K562 (cell line): ENCODE results near the gene EXTL1. TPM values are rescaled to one million over a fixed set of nuclear protein-coding genes. Genes with fewer than 3 reads are reported as not detected.

Experiments
- ADNP ChIP-seq: fragments of 200-800 bp; sonication (Bioruptor generic); IDR thresholded peaks from 2 replicates; pipeline ENCODE4 v1.6.1; 2016; ENCODE audit warnings: missing genetic modification characterization, missing compliant biosample characterization
- BHLHE40 ChIP-seq: IDR thresholded peaks from 2 replicates; pipeline ENCODE4 v1.6.1; 2011; ENCODE audit warnings: low read length, improper control_type of control experiment
- EHMT2 ChIP-seq: fragments of 450-650 bp; IDR thresholded peaks from 2 replicates; pipeline ENCODE4 v1.6.1; 2018; ENCODE audit warnings: antibody characterized with exemption
- HEY1 ChIP-seq: fragments of 250-450 bp; sonication (Bioruptor Pico); IDR thresholded peaks from 2 replicates; pipeline ENCODE4 v1.5.0; 2020; ENCODE audit warnings: mild to moderate bottlenecking, moderate library complexity, borderline replicate concordance
- NCOR1 ChIP-seq: fragments of 450-650 bp; IDR thresholded peaks from 2 replicates; pipeline ENCODE4 v1.6.1; 2016; ENCODE audit warnings: mild to moderate bottlenecking, moderate library complexity
- NEUROD1 ChIP-seq: fragments of 150-350 bp; IDR thresholded peaks from 2 replicates; pipeline ENCODE4 v1.6.1; 2014; ENCODE audit warnings: borderline replicate concordance, low read length, low read depth; ENCODE audit not compliant: partially characterized antibody
- NR2C2 ChIP-seq, 2 experiments: fragments of 200-800 bp in 1 of 2; sonication (Bioruptor generic) in 1 of 2; sonication (generic) in 1 of 2; formaldehyde crosslinking in 1 of 2; IDR thresholded peaks; 2 replicates each; pipeline versions ENCODE4 v1.6.1 to v1.8.0; 2016 to 2022; ENCODE audit warnings: mild to moderate bottlenecking in 1 of 2, missing compliant biosample characterization in 1 of 2, missing genetic modification characterization in 1 of 2, missing genetic modification reagents in 1 of 2
- PTRF ChIP-seq: fragments of 450-650 bp; IDR thresholded peaks from 2 replicates; pipeline ENCODE4 v1.6.1; 2016; ENCODE audit warnings: mild to moderate bottlenecking, missing genetic modification characterization, missing compliant biosample characterization
- RBM17 ChIP-seq: fragments of 200-400 bp; formaldehyde crosslinking; IDR thresholded peaks from 2 replicates; pipeline ENCODE4 v1.6.1; 2017; ENCODE audit warnings: low read depth, mild to moderate bottlenecking, low read length, borderline replicate concordance
- RNF2 ChIP-seq: sonication (generic); IDR thresholded peaks from 2 replicates; pipeline ENCODE4 v1.6.1; 2016
- SMAD1 ChIP-seq: fragments of 150-350 bp; IDR thresholded peaks from 2 replicates; pipeline ENCODE4 v1.6.1; 2014; ENCODE audit warnings: low read length, low read depth; ENCODE audit not compliant: partially characterized antibody
- TFAM ChIP-seq: fragments of 250-450 bp; sonication (Bioruptor Pico); conservative IDR thresholded peaks from 2 replicates; pipeline ENCODE4 v1.5.0; 2021; ENCODE audit warnings: mild to moderate bottlenecking, moderate library complexity
- ZC3H11A ChIP-seq: IDR thresholded peaks from 2 replicates; pipeline ENCODE4 v1.6.1; 2012; ENCODE audit warnings: low read depth, low read length, improper control_type of control experiment
- ZNF740 ChIP-seq, 3 experiments: fragments of 200-800 bp in 1 of 3; sonication (Bioruptor generic) in 1 of 3; sonication (generic) in 1 of 3; formaldehyde crosslinking in 1 of 3; IDR thresholded peaks; 2 replicates each; pipeline versions ENCODE4 v1.6.1 to v1.8.0; 2016 to 2022; ENCODE audit warnings: mild to moderate bottlenecking in 2 of 3, missing compliant biosample characterization in 2 of 3, missing genetic modification characterization in 2 of 3, missing genetic modification reagents in 1 of 3
- polyA plus RNA-seq, 8 experiments: library from polyadenylated mRNA; depleted of rRNA in 4 of 8; stranded (reverse) in 5 of 8; unstranded in 3 of 8; fragments of >200 nt; fragmentation: Nextera tagmentation in 2 of 8; fragmentation: Illumina TruSeq in 1 of 8; extraction: Ambion mirVana in 2 of 8; extraction: Trizol in 1 of 8; gene quantifications; 2 replicates each; pipeline versions ENCODE4 v1.2.1 to v1.2.3, GENCODE V29; 2011 to 2014; ENCODE audit warnings: inconsistent platforms in 1 of 8, missing spikeins in 1 of 8
- total RNA-seq, 7 experiments: library from RNA; depleted of rRNA in 6 of 7; stranded (reverse); fragments of >200 nt in 6 of 7; fragmentation: Illumina TruSeq in 2 of 7; extraction: Trizol in 2 of 7; gene quantifications; 2 replicates each; pipeline versions ENCODE4 v1.2.1 to v1.2.3, GENCODE V29; 2011 to 2021; ENCODE audit warnings: low replicate concordance in 1 of 7
- TF ChIP-seq, protein P1 (sequence below): fragments of 450-650 bp; conservative IDR thresholded peaks from 2 replicates; pipeline ENCODE4 v1.6.1; 2016; ENCODE audit warnings: missing genetic modification characterization, low read depth, mild to moderate bottlenecking, control low read depth, missing compliant biosample characterization
- TF ChIP-seq, protein P2 (sequence below): sonication (generic); formaldehyde crosslinking; IDR thresholded peaks from 2 replicates; pipeline ENCODE4 v1.8.0; 2023; ENCODE audit warnings: missing genetic modification reagents, mild to moderate bottlenecking, borderline replicate concordance
- TF ChIP-seq, protein P3 (sequence below): fragments of 450-650 bp; IDR thresholded peaks from 2 replicates; pipeline ENCODE4 v1.6.1; 2016; ENCODE audit warnings: antibody characterized with exemption

The EXTL1 gene
- total and polyA plus RNA-seq, 9 of the 15 experiments (the other 6 are each of a cell fraction or from before 2014, with no cell fraction given): 0.04 to 0.23 (median 0.08) TPM; not detected in 3

GRCh38 chr1:26027716-26028489 lies 6.3 kb downstream of the EXTL1 start (continued):
- TF ChIP-seq, protein P1, sequence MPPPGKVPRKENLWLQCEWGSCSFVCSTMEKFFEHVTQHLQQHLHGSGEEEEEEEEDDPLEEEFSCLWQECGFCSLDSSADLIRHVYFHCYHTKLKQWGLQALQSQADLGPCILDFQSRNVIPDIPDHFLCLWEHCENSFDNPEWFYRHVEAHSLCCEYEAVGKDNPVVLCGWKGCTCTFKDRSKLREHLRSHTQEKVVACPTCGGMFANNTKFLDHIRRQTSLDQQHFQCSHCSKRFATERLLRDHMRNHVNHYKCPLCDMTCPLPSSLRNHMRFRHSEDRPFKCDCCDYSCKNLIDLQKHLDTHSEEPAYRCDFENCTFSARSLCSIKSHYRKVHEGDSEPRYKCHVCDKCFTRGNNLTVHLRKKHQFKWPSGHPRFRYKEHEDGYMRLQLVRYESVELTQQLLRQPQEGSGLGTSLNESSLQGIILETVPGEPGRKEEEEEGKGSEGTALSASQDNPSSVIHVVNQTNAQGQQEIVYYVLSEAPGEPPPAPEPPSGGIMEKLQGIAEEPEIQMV (tag): no peak
- no peak for TF ChIP-seq ZC3H11A
- no peak for TF ChIP-seq EHMT2
- TF ChIP-seq RNF2: no peak
- TF ChIP-seq SMAD1: no peak
- no peak for TF ChIP-seq TFAM
- TF ChIP-seq NEUROD1: no peak
- TF ChIP-seq NCOR1: no peak
- peak; percentile 27; the same call in 1 of the 2 replicates for TF ChIP-seq BHLHE40
- TF ChIP-seq, protein P2, sequence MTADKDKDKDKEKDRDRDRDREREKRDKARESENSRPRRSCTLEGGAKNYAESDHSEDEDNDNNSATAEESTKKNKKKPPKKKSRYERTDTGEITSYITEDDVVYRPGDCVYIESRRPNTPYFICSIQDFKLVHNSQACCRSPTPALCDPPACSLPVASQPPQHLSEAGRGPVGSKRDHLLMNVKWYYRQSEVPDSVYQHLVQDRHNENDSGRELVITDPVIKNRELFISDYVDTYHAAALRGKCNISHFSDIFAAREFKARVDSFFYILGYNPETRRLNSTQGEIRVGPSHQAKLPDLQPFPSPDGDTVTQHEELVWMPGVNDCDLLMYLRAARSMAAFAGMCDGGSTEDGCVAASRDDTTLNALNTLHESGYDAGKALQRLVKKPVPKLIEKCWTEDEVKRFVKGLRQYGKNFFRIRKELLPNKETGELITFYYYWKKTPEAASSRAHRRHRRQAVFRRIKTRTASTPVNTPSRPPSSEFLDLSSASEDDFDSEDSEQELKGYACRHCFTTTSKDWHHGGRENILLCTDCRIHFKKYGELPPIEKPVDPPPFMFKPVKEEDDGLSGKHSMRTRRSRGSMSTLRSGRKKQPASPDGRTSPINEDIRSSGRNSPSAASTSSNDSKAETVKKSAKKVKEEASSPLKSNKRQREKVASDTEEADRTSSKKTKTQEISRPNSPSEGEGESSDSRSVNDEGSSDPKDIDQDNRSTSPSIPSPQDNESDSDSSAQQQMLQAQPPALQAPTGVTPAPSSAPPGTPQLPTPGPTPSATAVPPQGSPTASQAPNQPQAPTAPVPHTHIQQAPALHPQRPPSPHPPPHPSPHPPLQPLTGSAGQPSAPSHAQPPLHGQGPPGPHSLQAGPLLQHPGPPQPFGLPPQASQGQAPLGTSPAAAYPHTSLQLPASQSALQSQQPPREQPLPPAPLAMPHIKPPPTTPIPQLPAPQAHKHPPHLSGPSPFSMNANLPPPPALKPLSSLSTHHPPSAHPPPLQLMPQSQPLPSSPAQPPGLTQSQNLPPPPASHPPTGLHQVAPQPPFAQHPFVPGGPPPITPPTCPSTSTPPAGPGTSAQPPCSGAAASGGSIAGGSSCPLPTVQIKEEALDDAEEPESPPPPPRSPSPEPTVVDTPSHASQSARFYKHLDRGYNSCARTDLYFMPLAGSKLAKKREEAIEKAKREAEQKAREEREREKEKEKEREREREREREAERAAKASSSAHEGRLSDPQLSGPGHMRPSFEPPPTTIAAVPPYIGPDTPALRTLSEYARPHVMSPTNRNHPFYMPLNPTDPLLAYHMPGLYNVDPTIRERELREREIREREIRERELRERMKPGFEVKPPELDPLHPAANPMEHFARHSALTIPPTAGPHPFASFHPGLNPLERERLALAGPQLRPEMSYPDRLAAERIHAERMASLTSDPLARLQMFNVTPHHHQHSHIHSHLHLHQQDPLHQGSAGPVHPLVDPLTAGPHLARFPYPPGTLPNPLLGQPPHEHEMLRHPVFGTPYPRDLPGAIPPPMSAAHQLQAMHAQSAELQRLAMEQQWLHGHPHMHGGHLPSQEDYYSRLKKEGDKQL (CRISPR knock-in tag): no peak
- TF ChIP-seq ZNF740 (CRISPR knock-in tag; IDR thresholded peaks at IDR 0.05): no peak
- TF ChIP-seq ZNF740 (tag; IDR thresholded peaks at IDR 0.05): no peak
- TF ChIP-seq NR2C2 (CRISPR knock-in tag; IDR thresholded peaks at IDR 0.05): no peak
- TF ChIP-seq NR2C2 (tag; IDR thresholded peaks at IDR 0.05): no peak
- TF ChIP-seq, protein P3, sequence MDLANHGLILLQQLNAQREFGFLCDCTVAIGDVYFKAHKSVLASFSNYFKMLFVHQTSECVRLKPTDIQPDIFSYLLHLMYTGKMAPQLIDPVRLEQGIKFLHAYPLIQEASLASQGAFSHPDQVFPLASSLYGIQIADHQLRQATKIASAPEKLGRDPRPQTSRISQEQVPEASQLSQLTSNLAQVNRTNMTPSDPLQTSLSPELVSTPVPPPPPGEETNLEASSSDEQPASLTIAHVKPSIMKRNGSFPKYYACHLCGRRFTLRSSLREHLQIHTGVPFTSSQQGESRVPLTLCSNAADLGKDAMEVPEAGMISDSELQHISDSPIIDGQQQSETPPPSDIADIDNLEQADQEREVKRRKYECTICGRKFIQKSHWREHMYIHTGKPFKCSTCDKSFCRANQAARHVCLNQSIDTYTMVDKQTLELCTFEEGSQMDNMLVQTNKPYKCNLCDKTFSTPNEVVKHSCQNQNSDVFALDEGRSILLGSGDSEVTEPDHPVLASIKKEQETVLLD: no peak
- no peak for TF ChIP-seq HEY1 (CRISPR knock-in tag)
- TF ChIP-seq RBM17: no peak
- no peak for TF ChIP-seq PTRF (tag)
- 0 out of 2 replicates have a peak, but pooled peaks have one; percentile 14 for TF ChIP-seq ADNP (tag)
